SK-N-SH (cell line): Measurements from ENCODE around the gene MBD2. TPM values are rescaled to one million over a fixed set of nuclear protein-coding genes. Genes with fewer than 3 reads are reported as not detected.

Source experiments
- CTCF ChIA-PET: fragments of 300-600, 350-600 bp; formaldehyde crosslinking; extraction: SDS; loops from one replicate; lab custom pipeline; 2021; lab: Yijun Ruan, JAX
- POLR2A ChIA-PET: fragments of 350-600 bp; sonication (Branson Sonifier 250); formaldehyde crosslinking; extraction: SDS; loops from one replicate; lab custom pipeline; 2020; ENCODE audit warnings: antibody characterized with exemption, inconsistent platforms; lab: Yijun Ruan, JAX
- DNase-seq: peaks from one replicate; pipeline ENCODE4 v3.0.0; 2012
- H2AFZ ChIP-seq: fragments of 200-600 bp; sonication (generic); 2 replicates; pipeline ENCODE4 v1.8.1; 2016; ENCODE audit warnings: antibody characterized with exemption, mild to moderate bottlenecking, low read depth
- H3F3A ChIP-seq: fragments of 200-600 bp; sonication (generic); replicated peaks from 2 replicates; pipeline ENCODE3; 2016; ENCODE audit warnings: antibody characterized with exemption, mild to moderate bottlenecking; ENCODE audit not compliant: insufficient read depth
- H3K27ac ChIP-seq, 2 experiments: fragments of 200-500 bp in 1 of 2; fragments of 200-600 bp in 1 of 2; sonication (Bioruptor generic) in 1 of 2; sonication (generic), shearing (Covaris generic) in 1 of 2; 2 replicates each; pipeline versions ENCODE4 v1.5.1 to v1.6.1; 2014 to 2016; ENCODE audit warnings: low read depth in 2 of 2, inconsistent platforms in 1 of 2, low read length in 1 of 2, mild to moderate bottlenecking in 1 of 2, mixed read lengths in 1 of 2
- H3K27me3 ChIP-seq: fragments of 200-600 bp; sonication (generic), shearing (Covaris generic); 2 replicates; pipeline ENCODE4 v1.6.1; 2016; ENCODE audit warnings: mixed run types; ENCODE audit not compliant: insufficient read depth
- H3K36me3 ChIP-seq, 2 experiments: fragments of 200-500 bp in 1 of 2; fragments of 200-600 bp in 1 of 2; sonication (Bioruptor generic) in 1 of 2; sonication (generic) in 1 of 2; replicated peaks in 1 of 2; 2 replicates each; pipeline versions ENCODE3 to v1.5.1; 2014 to 2016; ENCODE audit warnings: low read length in 1 of 2, mild to moderate bottlenecking in 1 of 2; ENCODE audit not compliant: insufficient read depth in 2 of 2, control insufficient read depth in 1 of 2
- H3K4me1 ChIP-seq, 2 experiments: fragments of 200-500 bp in 1 of 2; fragments of 200-600 bp in 1 of 2; sonication (Bioruptor generic) in 1 of 2; sonication (generic), shearing (Covaris generic) in 1 of 2; 2 replicates each; pipeline versions ENCODE4 v1.5.1 to v1.6.1; 2014 to 2016; ENCODE audit warnings: low read depth in 1 of 2, low read length in 1 of 2, mixed run types in 1 of 2; ENCODE audit not compliant: insufficient read depth in 2 of 2, control insufficient read depth in 1 of 2
- H3K4me2 ChIP-seq: fragments of 200-600 bp; sonication (generic), shearing (Covaris generic); 2 replicates; pipeline ENCODE4 v1.6.1; 2017; ENCODE audit warnings: mixed run types
- H3K4me3 ChIP-seq, 2 experiments: fragments of 200-500 bp in 1 of 2; fragments of 200-600 bp in 1 of 2; sonication (Bioruptor generic) in 1 of 2; sonication (generic), shearing (Covaris generic) in 1 of 2; 2 replicates each; pipeline versions ENCODE4 v1.5.1 to v1.8.1; 2014 to 2016; ENCODE audit warnings: low read depth in 2 of 2, inconsistent platforms in 1 of 2, low read length in 1 of 2, mild to moderate bottlenecking in 1 of 2, mixed read lengths in 1 of 2, moderate library complexity in 1 of 2
- H3K79me2 ChIP-seq: fragments of 200-600 bp; sonication (generic); 2 replicates; pipeline ENCODE4 v1.8.1; 2017; ENCODE audit warnings: mild to moderate bottlenecking; ENCODE audit not compliant: insufficient read depth
- H3K9ac ChIP-seq: fragments of 200-600 bp; sonication (generic); 2 replicates; pipeline ENCODE4 v1.6.1; 2017; ENCODE audit warnings: mixed run types
- H3K9me2 ChIP-seq: fragments of 200-600 bp; sonication (generic); 2 replicates; pipeline ENCODE4 v1.6.1; 2017; ENCODE audit warnings: mixed run types
- H3K9me3 ChIP-seq: fragments of 200-600 bp; sonication (generic); 2 replicates; pipeline ENCODE4 v1.6.1; 2017; ENCODE audit warnings: mixed run types, mild to moderate bottlenecking, moderate library complexity
- H4K20me1 ChIP-seq: fragments of 200-600 bp; sonication (generic); 2 replicates; pipeline ENCODE4 v1.6.1; 2017; ENCODE audit warnings: mild to moderate bottlenecking, mixed run types; ENCODE audit not compliant: insufficient read depth
- ELF1 ChIP-seq: IDR thresholded peaks from 2 replicates; pipeline ENCODE4 v1.4.0; 2012
- EP300 ChIP-seq, 2 experiments: IDR thresholded peaks; 2 replicates each; pipeline versions ENCODE4 v1.4.0 to v1.6.1; 2012; ENCODE audit warnings: borderline replicate concordance in 1 of 2, low read depth in 1 of 2, low read length in 1 of 2
- FOSL2 ChIP-seq: IDR thresholded peaks from 2 replicates; pipeline ENCODE4 v1.4.0; 2012; ENCODE audit warnings: low read depth, mild to moderate bottlenecking, moderate library complexity, borderline replicate concordance
- FOXM1 ChIP-seq: IDR thresholded peaks from 2 replicates; pipeline ENCODE4 v1.4.0; 2012; ENCODE audit warnings: low read depth, mild to moderate bottlenecking
- GABPA ChIP-seq: IDR thresholded peaks from 2 replicates; pipeline ENCODE4 v1.4.0; 2012; ENCODE audit warnings: low read depth, mild to moderate bottlenecking
- GATA2 ChIP-seq: sonication (generic); formaldehyde crosslinking; IDR thresholded peaks from 2 replicates; pipeline ENCODE4 v1.5.0; 2020; ENCODE audit warnings: mild to moderate bottlenecking, missing genetic modification reagents
- NFIC ChIP-seq: IDR thresholded peaks from 2 replicates; pipeline ENCODE4 v1.4.0; 2012; ENCODE audit warnings: borderline replicate concordance
- NRF1 ChIP-seq: IDR thresholded peaks from 2 replicates; pipeline ENCODE4 v1.6.1; 2012; ENCODE audit warnings: low read depth, mild to moderate bottlenecking, low read length
- POLR2AphosphoS5 ChIP-seq: IDR thresholded peaks from 2 replicates; pipeline ENCODE4 v1.6.1; 2012; ENCODE audit warnings: low read depth, low read length
- REST ChIP-seq: IDR thresholded peaks from 2 replicates; pipeline ENCODE4 v1.6.1; 2012; ENCODE audit warnings: mild to moderate bottlenecking, low read depth, low read length, moderate library complexity
- RFX5 ChIP-seq: IDR thresholded peaks from 2 replicates; pipeline ENCODE4 v1.6.1; 2012; ENCODE audit warnings: mild to moderate bottlenecking, improper control_type of control experiment, low read length
- TAF1 ChIP-seq: IDR thresholded peaks from 2 replicates; pipeline ENCODE4 v1.6.1; 2012; ENCODE audit warnings: low read depth, mild to moderate bottlenecking, low read length, moderate library complexity, borderline replicate concordance
- TEAD4 ChIP-seq: IDR thresholded peaks from 2 replicates; pipeline ENCODE4 v1.4.0; 2012; ENCODE audit warnings: mild to moderate bottlenecking, borderline replicate concordance; ENCODE audit not compliant: insufficient read depth
- WGBS: methylation state at CpG from one replicate; pipeline ENCODE4 v1.1.6; 2017; ENCODE audit warnings: low lambda C conversion rate; 5-methylcytosine and 5-hydroxymethylcytosine counted together
- polyA plus RNA-seq, 3 experiments: library from polyadenylated mRNA; depleted of rRNA; stranded (reverse); fragments of >200 nt; gene quantifications; 2 replicates each; pipeline ENCODE4 v1.2.3, GENCODE V29; 2012
- TF ChIP-seq, protein P1 (sequence below): fragments of 200-600 bp; sonication (generic); IDR thresholded peaks from 2 replicates; pipeline ENCODE4 v1.6.1; 2017; ENCODE audit warnings: antibody characterized with exemption, mild to moderate bottlenecking, moderate library complexity
- TF ChIP-seq, protein P2 (sequence below): IDR thresholded peaks from 2 replicates; pipeline ENCODE4 v1.4.0; 2012; ENCODE audit warnings: low read depth, borderline replicate concordance

Gene MBD2
- polyA plus RNA-seq, 1 of the 3 experiments (the other 2 are of a cell fraction) = 12.5 TPM

GRCh38 chr18:54255141-54255540 is 30.7 kb upstream of the MBD2 start:
- Histone ChIP-seq H3K79me2 (no peaks in the 10 kb centered on the region), H3K9ac (no peak overlapping the region), H3K27me3 (no peaks in the 10 kb centered on the region), H3F3A (no peaks in the 10 kb centered on the region), H3K4me2 (no peak overlapping the region), H3K27ac (no peak overlapping the region), H3K36me3 (no peaks in the 10 kb centered on the region), H3K4me3 (no peak overlapping the region), H3K9me3 (no peaks in the 10 kb centered on the region), H3K4me1 (peaks cover 0 to 5% of the 10 kb centered on the region in 2 experiments; a peak in 2 of 4 replicates), H4K20me1 (no peaks in the 10 kb centered on the region), H3K9me2 (no peaks in the 10 kb centered on the region), H2AFZ (no peak overlapping the region)
- no peak for DNase-seq
- WGBS = 94% methylated on average over 1 of the region's 1 CpG
- ChIA-PET POLR2A (no interaction called here), CTCF (no interaction called here)
- TF ChIP-seq EP300 (IDR thresholded peaks at IDR 0.05; ENCODE audit: borderline replicate concordance in 1 of 2, low read depth in 1 of 2, low read length in 1 of 2) (no peak), NRF1 (no peak), NFIC (no peak), ELF1 (no peak), FOXM1 (no peak), TEAD4 (no peak), GATA2 (CRISPR knock-in tag) (no peak), TAF1 (no peak), POLR2AphosphoS5 (no peak), REST (no peak), GABPA (no peak), RFX5 (no peak), FOSL2 (no peak)
- TF ChIP-seq, protein P1, sequence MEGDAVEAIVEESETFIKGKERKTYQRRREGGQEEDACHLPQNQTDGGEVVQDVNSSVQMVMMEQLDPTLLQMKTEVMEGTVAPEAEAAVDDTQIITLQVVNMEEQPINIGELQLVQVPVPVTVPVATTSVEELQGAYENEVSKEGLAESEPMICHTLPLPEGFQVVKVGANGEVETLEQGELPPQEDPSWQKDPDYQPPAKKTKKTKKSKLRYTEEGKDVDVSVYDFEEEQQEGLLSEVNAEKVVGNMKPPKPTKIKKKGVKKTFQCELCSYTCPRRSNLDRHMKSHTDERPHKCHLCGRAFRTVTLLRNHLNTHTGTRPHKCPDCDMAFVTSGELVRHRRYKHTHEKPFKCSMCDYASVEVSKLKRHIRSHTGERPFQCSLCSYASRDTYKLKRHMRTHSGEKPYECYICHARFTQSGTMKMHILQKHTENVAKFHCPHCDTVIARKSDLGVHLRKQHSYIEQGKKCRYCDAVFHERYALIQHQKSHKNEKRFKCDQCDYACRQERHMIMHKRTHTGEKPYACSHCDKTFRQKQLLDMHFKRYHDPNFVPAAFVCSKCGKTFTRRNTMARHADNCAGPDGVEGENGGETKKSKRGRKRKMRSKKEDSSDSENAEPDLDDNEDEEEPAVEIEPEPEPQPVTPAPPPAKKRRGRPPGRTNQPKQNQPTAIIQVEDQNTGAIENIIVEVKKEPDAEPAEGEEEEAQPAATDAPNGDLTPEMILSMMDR = no peak
- TF ChIP-seq, protein P2, sequence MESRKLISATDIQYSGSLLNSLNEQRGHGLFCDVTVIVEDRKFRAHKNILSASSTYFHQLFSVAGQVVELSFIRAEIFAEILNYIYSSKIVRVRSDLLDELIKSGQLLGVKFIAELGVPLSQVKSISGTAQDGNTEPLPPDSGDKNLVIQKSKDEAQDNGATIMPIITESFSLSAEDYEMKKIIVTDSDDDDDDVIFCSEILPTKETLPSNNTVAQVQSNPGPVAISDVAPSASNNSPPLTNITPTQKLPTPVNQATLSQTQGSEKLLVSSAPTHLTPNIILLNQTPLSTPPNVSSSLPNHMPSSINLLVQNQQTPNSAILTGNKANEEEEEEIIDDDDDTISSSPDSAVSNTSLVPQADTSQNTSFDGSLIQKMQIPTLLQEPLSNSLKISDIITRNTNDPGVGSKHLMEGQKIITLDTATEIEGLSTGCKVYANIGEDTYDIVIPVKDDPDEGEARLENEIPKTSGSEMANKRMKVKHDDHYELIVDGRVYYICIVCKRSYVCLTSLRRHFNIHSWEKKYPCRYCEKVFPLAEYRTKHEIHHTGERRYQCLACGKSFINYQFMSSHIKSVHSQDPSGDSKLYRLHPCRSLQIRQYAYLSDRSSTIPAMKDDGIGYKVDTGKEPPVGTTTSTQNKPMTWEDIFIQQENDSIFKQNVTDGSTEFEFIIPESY = no peak
